GM12892 (cell line): ENCODE measurements around the gene NRXN3.

Experiments
- DNase-seq: peaks from one replicate; pipeline ENCODE4 v3.0.0; 2011; ENCODE audit not compliant: insufficient read length
- FAIRE-seq: peaks from 2 replicates; lab custom pipeline; 2011; peaks lifted over from hg19 to GRCh38; lab: Jason Lieb, UNC
- POLR2A ChIP-seq: IDR thresholded peaks from 2 replicates; pipeline ENCODE4 v1.6.1; 2011; ENCODE audit warnings: low read depth, low read length, control low read depth
- POLR2AphosphoS5 ChIP-seq: IDR thresholded peaks from 2 replicates; pipeline ENCODE4 v1.6.1; 2011; ENCODE audit warnings: low read depth, low read length, control low read depth
- TAF1 ChIP-seq: IDR thresholded peaks from 2 replicates; pipeline ENCODE4 v1.6.1; 2011; ENCODE audit warnings: low read depth, mild to moderate bottlenecking, control low read depth, low read length, borderline replicate concordance

Gene NRXN3

GRCh38 chr14:78798757-78799156, 628.6 kb downstream of the NRXN3 start:
- no peak for DNase-seq
- TF ChIP-seq POLR2A (no peak), TAF1 (no peak), POLR2AphosphoS5 (no peak)
- FAIRE-seq = no peak

- FAIRE-seq = no peak
- TF ChIP-seq POLR2A = no peak
- TF ChIP-seq TAF1 = no peak
- no peak for TF ChIP-seq POLR2AphosphoS5
Measured at GRCh38 chr14:78805570-78805969, 635.4 kb downstream of the NRXN3 start.

GRCh38 chr14:78823035-78823434, 652.9 kb downstream of the NRXN3 start:
- no peak for TF ChIP-seq POLR2AphosphoS5
- TF ChIP-seq TAF1 = no peak
- no peak for TF ChIP-seq POLR2A
- FAIRE-seq (no peak), DNase-seq (no peak)

More at GRCh38 chr14:78805570-78805969, 635.4 kb downstream of the NRXN3 start:
- DNase-seq = no peak

GRCh38 chr14:78823516-78823915, 653.3 kb downstream of the NRXN3 start:
- FAIRE-seq (no peak), DNase-seq (no peak)
- TF ChIP-seq POLR2AphosphoS5 (no peak), TAF1 (no peak), POLR2A (no peak)

- TF ChIP-seq POLR2A = no peak
- TF ChIP-seq POLR2AphosphoS5 = no peak
- TF ChIP-seq TAF1 = no peak
- DNase-seq (no peak), FAIRE-seq (no peak)
Measured at GRCh38 chr14:78829274-78829673, 659.1 kb downstream of the NRXN3 start.

GRCh38 chr14:78834766-78835451, 664.7 kb downstream of the NRXN3 start:
- FAIRE-seq = no peak
- TF ChIP-seq POLR2A = no peak
- TF ChIP-seq TAF1 = no peak
- no peak for TF ChIP-seq POLR2AphosphoS5
- DNase-seq = no peak

- no peak for TF ChIP-seq POLR2AphosphoS5
- no peak for TF ChIP-seq POLR2A
- no peak for FAIRE-seq
- DNase-seq = no peak
Measured at GRCh38 chr14:78835909-78836308, 665.7 kb downstream of the NRXN3 start.

GRCh38 chr14:78836777-78837176, 666.6 kb downstream of the NRXN3 start:
- TF ChIP-seq TAF1 (no peak), POLR2A (no peak)
- DNase-seq (no peak), FAIRE-seq (no peak)

GRCh38 chr14:78838959-78839358, 668.8 kb downstream of the NRXN3 start:
- no peak for DNase-seq
- FAIRE-seq = no peak
- TF ChIP-seq POLR2AphosphoS5 = no peak
- no peak for TF ChIP-seq POLR2A
- TF ChIP-seq TAF1 = no peak

GRCh38 chr14:78840898-78841297, 670.7 kb downstream of the NRXN3 start:
- FAIRE-seq (no peak), DNase-seq (no peak)
- TF ChIP-seq POLR2A (no peak), POLR2AphosphoS5 (no peak), TAF1 (no peak)

- no peak for FAIRE-seq
- no peak for DNase-seq
- TF ChIP-seq POLR2A (no peak), TAF1 (no peak), POLR2AphosphoS5 (no peak)
Measured at GRCh38 chr14:78847801-78848200, 677.6 kb downstream of the NRXN3 start.

GRCh38 chr14:78848234-78848820, 678.2 kb downstream of the NRXN3 start:
- DNase-seq (no peak), FAIRE-seq (peak; percentile 69)
- TF ChIP-seq POLR2A (no peak), POLR2AphosphoS5 (no peak), TAF1 (no peak)

- FAIRE-seq = no peak
Measured at GRCh38 chr14:78849952-78850351, 679.8 kb downstream of the NRXN3 start.

More at GRCh38 chr14:78849952-78850351, 679.8 kb downstream of the NRXN3 start:
- no peak for DNase-seq
- no peak for TF ChIP-seq POLR2AphosphoS5
- TF ChIP-seq TAF1 = no peak
- TF ChIP-seq POLR2A = no peak
